ENCODE measurements around the gene PCDH15.

- TF ChIP-seq CTCF (conservative IDR thresholded peaks at IDR 0.05; ENCODE audit: low read depth, low read length) (no peak), EZH2 (IDR thresholded peaks at IDR 0.05; ENCODE audit: borderline replicate concordance, low read depth, low read length, poor library complexity, severe bottlenecking) (no peak)
These were observed 914.4 kb downstream of the PCDH15 start for GRCh38 chr10:53886325-53887300.

All from A673 (cell line).